HepG2 (cell line): ENCODE data around the gene RAN. TPM values are rescaled to one million over a fixed set of nuclear protein-coding genes. Genes with fewer than 3 reads are reported as not detected.

Experiments used
- ARNTL ChIP-seq: sonication (generic); formaldehyde crosslinking; IDR thresholded peaks from 2 replicates; pipeline ENCODE4 v1.4.0; 2020; ENCODE audit warnings: mild to moderate bottlenecking, missing genetic modification reagents
- CCDC6 ChIP-seq: sonication (generic); formaldehyde crosslinking; IDR thresholded peaks from 2 replicates; pipeline ENCODE4 v1.8.1; 2022; ENCODE audit warnings: mild to moderate bottlenecking, missing genetic modification reagents, moderate library complexity
- CTCF ChIP-seq: sonication (generic); formaldehyde crosslinking; IDR thresholded peaks from 2 replicates; pipeline ENCODE4 v1.5.0; 2020; ENCODE audit warnings: mild to moderate bottlenecking, missing genetic modification reagents, moderate library complexity
- HNF4A ChIP-seq: sonication (generic); formaldehyde crosslinking; IDR thresholded peaks from 2 replicates; pipeline ENCODE4 v1.4.0; 2020; ENCODE audit warnings: missing genetic modification reagents
- NFAT5 ChIP-seq: sonication (generic); formaldehyde crosslinking; IDR thresholded peaks from 2 replicates; pipeline ENCODE4 v1.4.0; 2020; ENCODE audit warnings: missing genetic modification reagents
- NFKBIZ ChIP-seq: IDR thresholded peaks from 2 replicates; pipeline ENCODE4 v1.6.1; 2018; ENCODE audit warnings: missing genetic modification reagents, missing compliant biosample characterization
- PCBP2 ChIP-seq: fragments of 200-400 bp; formaldehyde crosslinking; optimal IDR thresholded peaks from 2 replicates; pipeline ENCODE3; 2018; ENCODE audit warnings: low read length, low read depth; ENCODE audit not compliant: poor library complexity, severe bottlenecking
- RAD51 ChIP-seq: fragments of 450-650 bp; IDR thresholded peaks from 2 replicates; pipeline ENCODE4 v1.6.1; 2016; ENCODE audit warnings: borderline replicate concordance
- RNF219 ChIP-seq: sonication (generic); formaldehyde crosslinking; IDR thresholded peaks from 2 replicates; pipeline ENCODE4 v1.5.0; 2020; ENCODE audit warnings: mild to moderate bottlenecking, missing genetic modification reagents
- SALL2 ChIP-seq: sonication (generic); formaldehyde crosslinking; IDR thresholded peaks from 2 replicates; pipeline ENCODE4 v1.8.1; 2023; ENCODE audit warnings: mild to moderate bottlenecking, missing genetic modification reagents, inconsistent platforms
- TEF ChIP-seq: sonication (generic); formaldehyde crosslinking; IDR thresholded peaks from 2 replicates; pipeline ENCODE4 v1.5.0; 2020; ENCODE audit warnings: missing genetic modification reagents
- XBP1 ChIP-seq: sonication (generic); formaldehyde crosslinking; IDR thresholded peaks from 2 replicates; pipeline ENCODE4 v1.5.0; 2020; ENCODE audit warnings: missing genetic modification reagents
- ZNF280D ChIP-seq: sonication (generic); formaldehyde crosslinking; IDR thresholded peaks from 2 replicates; pipeline ENCODE4 v1.5.1; 2020; ENCODE audit warnings: mild to moderate bottlenecking, missing genetic modification reagents
- ZNF430 ChIP-seq: sonication (generic); formaldehyde crosslinking; IDR thresholded peaks from 2 replicates; pipeline ENCODE4 v1.9.0; 2021; ENCODE audit warnings: mild to moderate bottlenecking, missing genetic modification reagents
- ZNF543 ChIP-seq: sonication (generic); formaldehyde crosslinking; IDR thresholded peaks from 2 replicates; pipeline ENCODE4 v1.4.0; 2020; ENCODE audit warnings: mild to moderate bottlenecking, missing genetic modification reagents
- ZNF737 ChIP-seq: sonication (generic); formaldehyde crosslinking; IDR thresholded peaks from 2 replicates; pipeline ENCODE4 v1.5.0; 2020; ENCODE audit warnings: missing genetic modification reagents, mild to moderate bottlenecking, borderline replicate concordance
- polyA plus RNA-seq, 8 experiments: library from polyadenylated mRNA; depleted of rRNA in 3 of 8; stranded (reverse) in 7 of 8; unstranded in 1 of 8; fragments of >200 nt; fragmentation: Illumina TruSeq in 4 of 8; extraction: Trizol in 4 of 8; gene quantifications; 2 replicates each; pipeline versions ENCODE4 v1.2.1 to v1.2.3, GENCODE V29; 2011 to 2016; ENCODE audit warnings: low read depth in 4 of 8, missing spikeins in 1 of 8, mixed read lengths in 1 of 8; ENCODE audit not compliant: insufficient read depth in 1 of 8
- total RNA-seq, 5 experiments: library from RNA; depleted of rRNA; stranded (reverse); fragments of >200 nt; fragmentation: Illumina TruSeq; extraction: Trizol; gene quantifications; 2 replicates each; pipeline ENCODE4 v1.2.3, GENCODE V29; 2016; ENCODE audit warnings: low read depth in 1 of 5

The RAN gene
- total and polyA plus RNA-seq, 2 of the 13 experiments (the other 11 are each of a cell fraction or from before 2014, with no cell fraction given), result 1,335 to 1,630 TPM

- TF ChIP-seq NFAT5 (CRISPR knock-in tag) (no peak), ZNF737 (CRISPR knock-in tag) (no peak), HNF4A (CRISPR knock-in tag) (no peak), ZNF430 (CRISPR knock-in tag) (no peak), RAD51 (no peak), PCBP2 (no peak), ARNTL (CRISPR knock-in tag) (peak; percentile 58; the same call in 1 of the 2 replicates), CCDC6 (CRISPR knock-in tag) (no peak), CTCF (CRISPR knock-in tag) (peak; percentile 89), XBP1 (CRISPR knock-in tag) (no peak), SALL2 (no peak), ZNF543 (no peak), ZNF280D (CRISPR knock-in tag) (0 out of 2 replicates have a peak, but pooled peaks have one; percentile 24), TEF (CRISPR knock-in tag) (0 out of 2 replicates have a peak, but pooled peaks have one; percentile 32), RNF219 (CRISPR knock-in tag) (no peak), NFKBIZ (CRISPR knock-in tag) (0 out of 2 replicates have a peak, but pooled peaks have one; percentile 53)
These were observed 45.6 kb upstream of the RAN start (continued) for GRCh38 chr12:130826151-130826801.
